H1 (cell line): ENCODE measurements around the gene CENATAC. TPM values are rescaled to one million over a fixed set of nuclear protein-coding genes. Genes with fewer than 3 reads are reported as not detected.

Experiments used
- CTCF ChIP-seq, 3 experiments: IDR thresholded peaks; 1 replicate in 2 of 3; 2 replicates in 1 of 3; pipeline versions ENCODE4 v1.5.1 to v1.6.1; 2011; ENCODE audit warnings: low read length in 3 of 3, mild to moderate bottlenecking in 3 of 3, inconsistent platforms in 2 of 3, low read depth in 1 of 3, moderate library complexity in 1 of 3; ENCODE audit not compliant: insufficient read depth in 1 of 3; ENCODE audit errors: control extremely low read depth in 1 of 3
- KDM5A ChIP-seq: fragments of 200-600 bp; IDR thresholded peaks from 2 replicates; pipeline ENCODE4 v1.7.1; 2012; ENCODE audit warnings: mild to moderate bottlenecking, low read length, inconsistent platforms, mixed read lengths
- SP1 ChIP-seq: IDR thresholded peaks from 2 replicates; pipeline ENCODE4 v1.6.1; 2011; ENCODE audit warnings: low read depth, low read length
- TBP ChIP-seq: IDR thresholded peaks from 2 replicates; pipeline ENCODE4 v1.6.1; 2011; ENCODE audit warnings: low read depth, low read length, improper control_type of control experiment
- polyA plus RNA-seq, 7 experiments: library from polyadenylated mRNA; depleted of rRNA in 3 of 7; stranded (reverse) in 5 of 7; unstranded in 2 of 7; fragments of >200 nt in 5 of 7; fragments of 200-250 nt in 2 of 7; gene quantifications; 1 replicate in 5 of 7; 2 replicates in 1 of 7; 4 replicates in 1 of 7; pipeline versions ENCODE4 v1.2.1 to v1.2.3, GENCODE V29; 2011 to 2013; ENCODE audit warnings: missing spikeins in 2 of 7, mixed read lengths in 2 of 7
- total RNA-seq: library from RNA; stranded (reverse); fragmentation: NEBNext Ultra II Directional; extraction: Animal tissue kit (Norgen Biotek cat#: 25700); gene quantifications from 2 replicates; pipeline ENCODE4 v1.2.1, GENCODE V29; 2021

The CENATAC gene
- total and polyA plus RNA-seq, 2 of the 8 experiments (the other 6 are each of a cell fraction or from before 2014, with no cell fraction given), result 22.7 to 36.4 TPM

- peak; percentile 38 to 63 (median 38) for TF ChIP-seq CTCF (IDR thresholded peaks at IDR 0.05; ENCODE audit: control extremely low read depth in 1 of 3, insufficient read depth in 1 of 3, low read depth in 1 of 3, low read length in 3 of 3)
- no peak for TF ChIP-seq KDM5A
- no peak for TF ChIP-seq SP1
- no peak for TF ChIP-seq TBP
Measured at GRCh38 chr11:119044708-119045107, 46.8 kb downstream of the CENATAC start (continued).
